MM.1S (cell line): Measurements from ENCODE around the gene XPC.

Experiments used
- CTCF ChIP-seq: fragments of 300-600 bp; sonication (generic); IDR thresholded peaks from 2 replicates; pipeline ENCODE4 v1.5.1; 2016; ENCODE audit warnings: antibody characterized with exemption, low read length, mixed read lengths
- EZH2 ChIP-seq: fragments of 300-600 bp; sonication (generic); optimal IDR thresholded peaks from 2 replicates; pipeline ENCODE3; 2017; ENCODE audit warnings: low read depth, mild to moderate bottlenecking, antibody characterized with exemption, low read length, mixed read lengths
- EZH2phosphoT487 ChIP-seq: fragments of 300-600 bp; sonication (generic); IDR thresholded peaks from 2 replicates; pipeline ENCODE4 v1.6.1; 2018; ENCODE audit warnings: antibody characterized with exemption, low read length

DNA sequence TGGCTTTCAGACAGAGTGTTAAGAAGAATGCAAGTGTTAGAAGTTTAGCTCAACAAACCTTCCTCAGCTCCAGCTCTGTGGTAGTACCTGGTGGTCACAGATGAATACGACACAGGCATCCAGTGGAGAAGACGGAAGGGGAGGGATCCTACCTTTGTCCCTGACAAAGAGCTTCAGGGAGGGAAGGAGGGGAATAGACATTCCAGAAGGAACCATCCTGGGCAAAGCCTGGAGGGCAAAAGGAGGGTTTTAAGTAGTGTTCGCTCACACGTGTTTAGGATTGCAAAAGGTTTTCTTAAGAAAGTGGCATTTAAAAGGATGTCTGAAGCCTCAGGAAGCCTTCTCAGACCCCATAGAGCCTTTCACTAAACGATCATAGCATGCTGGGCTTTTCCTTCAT is 56.5 kb downstream of the XPC start:
- TF ChIP-seq CTCF (no peak; the same call in 1 of the 2 replicates), EZH2 (no peak), EZH2phosphoT487 (no peak)
